IMR-90 (cell line): Measurements from ENCODE around the gene PTBP2. TPM values are rescaled to one million over a fixed set of nuclear protein-coding genes. Genes with fewer than 3 reads are reported as not detected.

ENCODE experiments used
- ATAC-seq: fragments of 200-7000 bp; cut with Tn5 transposase; 2 replicates; pipeline ENCODE4 v1.9.1; 2020; ENCODE audit warnings: low read depth, mild to moderate bottlenecking, moderate library complexity
- BruUV-seq: library from RNA; stranded (reverse); fragments of 400-500 nt; replicated peaks from 2 replicates; lab custom pipeline; 2021; lab: Mats Ljungman, UMichigan
- CTCF ChIA-PET: fragments of 300-600 bp; formaldehyde crosslinking; extraction: SDS; loops from one replicate; lab custom pipeline; 2021; ENCODE audit warnings: antibody characterized with exemption; lab: Yijun Ruan, JAX
- POLR2A ChIA-PET: fragments of 300-600 bp; sonication (Branson Sonifier 250); formaldehyde crosslinking; loops from one replicate; lab custom pipeline; 2022; ENCODE audit warnings: antibody characterized with exemption; ENCODE audit not compliant: unreplicated experiment; lab: Charles Lee
- DNase-seq: peaks from one replicate; pipeline ENCODE4 v3.0.0; 2013
- H2AFZ ChIP-seq: replicated peaks from 2 replicates; pipeline ENCODE3; 2013; ENCODE audit warnings: low read length, mild to moderate bottlenecking; ENCODE audit not compliant: poor library complexity
- H2AK5ac ChIP-seq: 2 replicates; pipeline ENCODE4 v1.6.1; 2013; ENCODE audit warnings: low read depth, low read length, inconsistent platforms
- H2AK9ac ChIP-seq: replicated peaks from 2 replicates; pipeline ENCODE3; 2013; ENCODE audit warnings: mild to moderate bottlenecking, low read depth, low read length, moderate library complexity; ENCODE audit not compliant: poor library complexity
- H2BK120ac ChIP-seq: 2 replicates; pipeline ENCODE4 v1.6.1; 2013; ENCODE audit warnings: low read depth, low read length, inconsistent platforms
- H2BK15ac ChIP-seq: 3 replicates; pipeline ENCODE4 v1.6.1; 2013; ENCODE audit warnings: low read depth, low read length, inconsistent platforms
- H2BK20ac ChIP-seq: 2 replicates; pipeline ENCODE4 v1.6.1; 2013; ENCODE audit warnings: low read depth, mild to moderate bottlenecking, inconsistent platforms, low read length, moderate library complexity
- H2BK5ac ChIP-seq: 2 replicates; pipeline ENCODE4 v1.6.1; 2013; ENCODE audit warnings: mild to moderate bottlenecking, low read depth, low read length, inconsistent platforms; ENCODE audit not compliant: poor library complexity, severe bottlenecking
- H3K14ac ChIP-seq: replicated peaks from 2 replicates; pipeline ENCODE4 v1.6.1; 2013; ENCODE audit warnings: low read depth, low read length, inconsistent platforms
- H3K18ac ChIP-seq: 2 replicates; pipeline ENCODE4 v1.6.1; 2013; ENCODE audit warnings: low read depth, low read length, control low read depth
- H3K23ac ChIP-seq: 2 replicates; pipeline ENCODE4 v1.6.1; 2013; ENCODE audit warnings: low read depth, low read length, inconsistent platforms
- H3K27ac ChIP-seq: 2 replicates; pipeline ENCODE4 v1.5.1; 2013; ENCODE audit warnings: mild to moderate bottlenecking, control low read depth, low read length; ENCODE audit not compliant: insufficient read depth
- H3K27me3 ChIP-seq: 2 replicates; pipeline ENCODE4 v1.6.1; 2013; ENCODE audit warnings: low read length; ENCODE audit not compliant: control insufficient read depth, insufficient read depth
- H3K36me3 ChIP-seq: 2 replicates; pipeline ENCODE4 v1.6.1; 2013; ENCODE audit warnings: low read length, mixed read lengths; ENCODE audit not compliant: control insufficient read depth, insufficient read depth
- H3K4ac ChIP-seq: 2 replicates; pipeline ENCODE4 v1.6.1; 2013; ENCODE audit warnings: low read depth, low read length, inconsistent platforms
- H3K4me1 ChIP-seq: 2 replicates; pipeline ENCODE4 v1.6.1; 2013; ENCODE audit warnings: low read length, mixed read lengths; ENCODE audit not compliant: control insufficient read depth, insufficient read depth
- H3K4me2 ChIP-seq: 2 replicates; pipeline ENCODE4 v1.6.1; 2013; ENCODE audit warnings: low read depth, mild to moderate bottlenecking, control low read depth, low read length, moderate library complexity
- H3K4me3 ChIP-seq: 2 replicates; pipeline ENCODE4 v1.5.1; 2013; ENCODE audit warnings: low read depth, mild to moderate bottlenecking, control low read depth, low read length, moderate library complexity; ENCODE audit not compliant: insufficient read depth
- H3K56ac ChIP-seq: 2 replicates; pipeline ENCODE4 v1.6.1; 2013; ENCODE audit warnings: low read length, inconsistent platforms; ENCODE audit not compliant: insufficient read depth; ENCODE audit errors: extremely low read depth
- H3K79me1 ChIP-seq, 2 experiments: 2 replicates each; pipeline ENCODE4 v1.6.1; 2013; ENCODE audit warnings: low read length in 2 of 2, inconsistent platforms in 1 of 2, low read depth in 1 of 2
- H3K9ac ChIP-seq: 2 replicates; pipeline ENCODE4 v1.6.1; 2013; ENCODE audit warnings: low read depth, low read length, control low read depth
- H3K9me1 ChIP-seq: 2 replicates; pipeline ENCODE4 v1.6.1; 2013; ENCODE audit warnings: low read length, inconsistent platforms; ENCODE audit not compliant: insufficient read depth
- H3K9me3 ChIP-seq: 2 replicates; pipeline ENCODE4 v1.6.1; 2013; ENCODE audit warnings: low read length; ENCODE audit not compliant: control insufficient read depth, insufficient read depth
- H4K20me1 ChIP-seq: 2 replicates; pipeline ENCODE4 v1.6.1; 2013; ENCODE audit warnings: low read length, inconsistent platforms; ENCODE audit not compliant: insufficient read depth
- H4K5ac ChIP-seq: 2 replicates; pipeline ENCODE4 v1.6.1; 2013; ENCODE audit warnings: mild to moderate bottlenecking, low read depth, low read length, control low read depth
- H4K8ac ChIP-seq, 2 experiments: 2 replicates each; pipeline ENCODE4 v1.6.1; 2013; ENCODE audit warnings: low read depth in 2 of 2, low read length in 2 of 2, control low read depth in 1 of 2, inconsistent platforms in 1 of 2
- H4K91ac ChIP-seq: 2 replicates; pipeline ENCODE4 v1.6.1; 2013; ENCODE audit warnings: low read depth, low read length, inconsistent platforms; ENCODE audit not compliant: insufficient read depth
- BHLHE40 ChIP-seq: fragments of 150-350 bp; IDR thresholded peaks from 2 replicates; pipeline ENCODE4 v1.6.1; 2016; ENCODE audit warnings: mild to moderate bottlenecking, low read depth, low read length
- CEBPB ChIP-seq: IDR thresholded peaks from 2 replicates; pipeline ENCODE4 v1.6.1; 2012; ENCODE audit warnings: low read depth, low read length, improper control_type of control experiment
- CHD1 ChIP-seq: IDR thresholded peaks from 2 replicates; pipeline ENCODE4 v1.6.1; 2012; ENCODE audit warnings: low read depth, low read length, improper control_type of control experiment
- CTCF ChIP-seq: conservative IDR thresholded peaks from 2 replicates; pipeline ENCODE4 v1.5.1; 2012; ENCODE audit warnings: mild to moderate bottlenecking, low read depth, low read length, improper control_type of control experiment
- FOS ChIP-seq: fragments of 150-350 bp; IDR thresholded peaks from 2 replicates; pipeline ENCODE4 v1.6.1; 2016; ENCODE audit warnings: low read depth, low read length
- MAFK ChIP-seq: IDR thresholded peaks from 2 replicates; pipeline ENCODE4 v1.6.1; 2012; ENCODE audit warnings: low read depth, low read length, improper control_type of control experiment
- MAZ ChIP-seq: IDR thresholded peaks from 2 replicates; pipeline ENCODE4 v1.6.1; 2012; ENCODE audit warnings: low read depth, mild to moderate bottlenecking, low read length, improper control_type of control experiment, moderate library complexity, borderline replicate concordance
- MXI1 ChIP-seq: IDR thresholded peaks from 2 replicates; pipeline ENCODE4 v1.6.1; 2012; ENCODE audit warnings: low read depth, mild to moderate bottlenecking, low read length, moderate library complexity, borderline replicate concordance
- NFE2L2 ChIP-seq: fragments of 150-350 bp; IDR thresholded peaks from 2 replicates; pipeline ENCODE4 v1.6.1; 2016; ENCODE audit warnings: low read depth, mild to moderate bottlenecking, low read length
- POLR2A ChIP-seq: IDR thresholded peaks from 2 replicates; pipeline ENCODE4 v1.6.1; 2012; ENCODE audit warnings: mild to moderate bottlenecking, low read depth, low read length
- RAD21 ChIP-seq: IDR thresholded peaks from 2 replicates; pipeline ENCODE4 v1.6.1; 2012; ENCODE audit warnings: low read length, improper control_type of control experiment
- RCOR1 ChIP-seq: IDR thresholded peaks from 2 replicates; pipeline ENCODE4 v1.6.1; 2012; ENCODE audit warnings: mild to moderate bottlenecking, low read length, improper control_type of control experiment; ENCODE audit not compliant: insufficient replicate concordance
- RFX5 ChIP-seq: IDR thresholded peaks from 2 replicates; pipeline ENCODE4 v1.8.0; 2012; ENCODE audit warnings: low read depth, mild to moderate bottlenecking, low read length, moderate library complexity
- SMC3 ChIP-seq: fragments of 150-350 bp; IDR thresholded peaks from 2 replicates; pipeline ENCODE4 v1.6.1; 2016; ENCODE audit warnings: low read depth, mild to moderate bottlenecking, antibody characterized with exemption, low read length, moderate library complexity
- USF2 ChIP-seq: fragments of 150-350 bp; IDR thresholded peaks from 2 replicates; pipeline ENCODE4 v1.6.1; 2017; ENCODE audit warnings: mild to moderate bottlenecking, antibody characterized with exemption, low read length, low read depth
- WGBS, 2 experiments: methylation state at CpG; one replicate each; pipeline versions ENCODE4 v1.1.5 to v1.1.7; 2013; ENCODE audit warnings: missing lambda C conversion rate in 2 of 2; ENCODE audit not compliant: insufficient read length in 1 of 2; ENCODE audit errors: extremely low coverage in 2 of 2; 5-methylcytosine and 5-hydroxymethylcytosine counted together
- dilution Hi-C: fragments of 300-500 bp; cut with HindIII; formaldehyde crosslinking; loops from one replicate; pipeline ENCODE4 v1.14.3; 2018; ENCODE audit warnings: low sequenced_read_pairs; ENCODE audit not compliant: unreplicated experiment
- in situ Hi-C: fragments of 300-500 bp; cut with MboI; formaldehyde crosslinking; loops from 3 replicates; pipeline ENCODE4 v1.14.3; 2019; ENCODE audit warnings: low sequenced_read_pairs, inconsistent platforms, mixed read lengths
- intact Hi-C: fragments of 100-400 bp; cut with micrococcal nuclease; formaldehyde crosslinking; loops from 2 replicates; pipeline ENCODE4 v1.10.0; 2022
- polyA plus RNA-seq, 3 experiments: library from polyadenylated mRNA; depleted of rRNA; stranded (reverse); fragments of >200 nt; gene quantifications; 2 replicates each; pipeline ENCODE4 v1.2.3, GENCODE V29; 2012; ENCODE audit warnings: low replicate concordance in 1 of 3
- total RNA-seq: library from RNA; depleted of rRNA; stranded (reverse); fragments of >200 nt; gene quantifications from 2 replicates; pipeline ENCODE4 v1.2.3, GENCODE V29; 2012

Gene PTBP2
- total and polyA plus RNA-seq, 2 of the 4 experiments (the other 2 are of a cell fraction) = 9.7 to 37.8 TPM

- no peak overlapping the region for H3K4me3 ChIP-seq
- H2AK9ac ChIP-seq = no peak overlapping the region
- ChIA-PET POLR2A (no interaction called here), CTCF (interaction anchor here (1.1 kb wide), 1 partner anchor 9 kb away, joined by 3 read pairs; no protein-coding TSS in a partner anchor)
- TF ChIP-seq CHD1 = no peak
- TF ChIP-seq BHLHE40 = no peak
- no peak for TF ChIP-seq RCOR1
- TF ChIP-seq POLR2A = no peak
- no peak for TF ChIP-seq MAFK
- TF ChIP-seq MXI1 = no peak
- TF ChIP-seq USF2 = no peak
- TF ChIP-seq SMC3 = no peak
- no peak for TF ChIP-seq RAD21
- TF ChIP-seq RFX5 = no peak
- TF ChIP-seq FOS = no peak
- TF ChIP-seq MAZ = no peak
- no peak for TF ChIP-seq NFE2L2
- no peak for TF ChIP-seq CTCF
- TF ChIP-seq CEBPB = no peak
- H2AK5ac ChIP-seq = no peak overlapping the region
- H3K27me3 ChIP-seq = no peaks in the 10 kb centered on the region
- no peak overlapping the region for H2BK5ac ChIP-seq
- BruUV-seq = no TSS peak
- no peak overlapping the region for H2BK20ac ChIP-seq
- in situ Hi-C loops (no loop called here), intact Hi-C loops (no loop called here), dilution Hi-C loops (no loop called here)
- H3K4ac ChIP-seq = no peak overlapping the region
- H3K9ac ChIP-seq = no peak overlapping the region
- WGBS, 2 experiments = no CpG with 5 or more reads among the region's 1 CpG
- no peak overlapping the region for H3K56ac ChIP-seq
- no peak overlapping the region for H2BK15ac ChIP-seq
- H3K14ac ChIP-seq = no peak overlapping the region
- no peak overlapping the region for H2AFZ ChIP-seq
- H3K79me1 ChIP-seq = peaks cover 3% of the 10 kb centered on the region in 2 experiments; a peak in 2 of 4 replicates
- H4K91ac ChIP-seq = no peak overlapping the region
- H4K8ac ChIP-seq = no peak overlapping the region
- H3K27ac ChIP-seq = no peak overlapping the region
- ATAC-seq (no peak), DNase-seq (peak; percentile 10)
- H3K36me3 ChIP-seq = peaks cover 2% of the 10 kb centered on the region
- H3K18ac ChIP-seq = no peak overlapping the region
- no peaks in the 10 kb centered on the region for H3K4me1 ChIP-seq
- no peaks in the 10 kb centered on the region for H3K9me1 ChIP-seq
- H2BK120ac ChIP-seq = no peak overlapping the region
- no peaks in the 10 kb centered on the region for H3K9me3 ChIP-seq
- H3K4me2 ChIP-seq = no peak overlapping the region
- H3K23ac ChIP-seq = no peak overlapping the region
- H4K5ac ChIP-seq = no peak overlapping the region
- H4K20me1 ChIP-seq = no peaks in the 10 kb centered on the region
These were observed 98.5 kb downstream of the PTBP2 start for GRCh38 chr1:96820107-96820506.
